Glutamatergic neuron (in vitro differentiated cells): ENCODE results near the gene MAF. TPM values are rescaled to one million over a fixed set of nuclear protein-coding genes. Genes with fewer than 3 reads are reported as not detected.

Experiments
- DNase-seq: peaks from one replicate; pipeline ENCODE4 v3.0.0; 2022
- H3K27ac Mint-ChIP-seq: one replicate; pipeline ENCODE4 v1.8.0; 2020; ENCODE audit warnings: mild to moderate bottlenecking, mixed read lengths, inconsistent platforms; ENCODE audit not compliant: unreplicated experiment
- H3K27me3 Mint-ChIP-seq: one replicate; pipeline ENCODE4 v1.8.0; 2020; ENCODE audit warnings: mild to moderate bottlenecking, moderate library complexity, mixed read lengths, inconsistent platforms; ENCODE audit not compliant: unreplicated experiment
- H3K36me3 Mint-ChIP-seq: one replicate; pipeline ENCODE4 v1.8.0; 2020; ENCODE audit warnings: mild to moderate bottlenecking, mixed read lengths, inconsistent platforms; ENCODE audit not compliant: unreplicated experiment
- H3K4me1 Mint-ChIP-seq: one replicate; pipeline ENCODE4 v1.8.0; 2020; ENCODE audit warnings: mild to moderate bottlenecking, low read depth, mixed read lengths, inconsistent platforms; ENCODE audit not compliant: unreplicated experiment
- H3K4me3 Mint-ChIP-seq: one replicate; pipeline ENCODE4 v1.8.0; 2020; ENCODE audit warnings: mild to moderate bottlenecking, mixed read lengths, inconsistent platforms; ENCODE audit not compliant: unreplicated experiment
- H3K9me3 Mint-ChIP-seq: one replicate; pipeline ENCODE4 v1.8.0; 2020; ENCODE audit warnings: mild to moderate bottlenecking, moderate library complexity, mixed read lengths, inconsistent platforms; ENCODE audit not compliant: unreplicated experiment
- total RNA-seq: library from RNA; stranded (reverse); fragmentation: NEBNext Ultra II Directional; extraction: Animal tissue kit (Norgen Biotek cat#: 25700); gene quantifications from one replicate; pipeline ENCODE4 v1.2.1, GENCODE V29; 2021; ENCODE audit not compliant: unreplicated experiment
- TF ChIP-seq, protein P1 (sequence below): fragments of 200-600 bp; sonication (generic); IDR thresholded peaks from one replicate; pipeline ENCODE4 v1.5.0; 2021; ENCODE audit not compliant: partially characterized antibody, unreplicated experiment

The MAF gene
- total RNA-seq, 1 donor from 2014 or later, result 5.0 TPM

DNA sequence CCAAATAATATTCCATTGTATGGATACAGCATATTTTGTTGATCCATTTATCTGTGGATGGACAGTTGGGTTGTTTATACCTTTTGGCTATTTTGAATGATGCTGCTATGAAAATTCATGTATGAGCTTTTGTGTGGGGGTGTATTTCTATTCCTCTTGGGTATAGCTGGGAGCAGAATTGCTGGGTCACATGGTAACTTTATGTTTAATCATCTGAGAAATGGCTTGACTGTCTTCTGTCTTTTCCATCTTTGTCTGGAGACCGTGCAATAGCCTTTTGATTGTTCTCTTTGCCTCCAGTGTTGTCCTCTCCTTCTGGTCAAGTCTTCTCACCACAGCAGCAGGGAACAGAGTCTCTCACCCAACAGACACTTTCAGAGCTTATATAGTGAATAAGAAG is 20.5 kb upstream of the MAF start:
- no peak for DNase-seq
- no peaks in the 10 kb centered on the region for H3K4me1 Mint-ChIP-seq
- H3K27ac Mint-ChIP-seq, result no peak overlapping the region
- no peaks in the 10 kb centered on the region for H3K27me3 Mint-ChIP-seq
- TF ChIP-seq, protein P1, sequence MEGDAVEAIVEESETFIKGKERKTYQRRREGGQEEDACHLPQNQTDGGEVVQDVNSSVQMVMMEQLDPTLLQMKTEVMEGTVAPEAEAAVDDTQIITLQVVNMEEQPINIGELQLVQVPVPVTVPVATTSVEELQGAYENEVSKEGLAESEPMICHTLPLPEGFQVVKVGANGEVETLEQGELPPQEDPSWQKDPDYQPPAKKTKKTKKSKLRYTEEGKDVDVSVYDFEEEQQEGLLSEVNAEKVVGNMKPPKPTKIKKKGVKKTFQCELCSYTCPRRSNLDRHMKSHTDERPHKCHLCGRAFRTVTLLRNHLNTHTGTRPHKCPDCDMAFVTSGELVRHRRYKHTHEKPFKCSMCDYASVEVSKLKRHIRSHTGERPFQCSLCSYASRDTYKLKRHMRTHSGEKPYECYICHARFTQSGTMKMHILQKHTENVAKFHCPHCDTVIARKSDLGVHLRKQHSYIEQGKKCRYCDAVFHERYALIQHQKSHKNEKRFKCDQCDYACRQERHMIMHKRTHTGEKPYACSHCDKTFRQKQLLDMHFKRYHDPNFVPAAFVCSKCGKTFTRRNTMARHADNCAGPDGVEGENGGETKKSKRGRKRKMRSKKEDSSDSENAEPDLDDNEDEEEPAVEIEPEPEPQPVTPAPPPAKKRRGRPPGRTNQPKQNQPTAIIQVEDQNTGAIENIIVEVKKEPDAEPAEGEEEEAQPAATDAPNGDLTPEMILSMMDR, result no peak
- no peak overlapping the region for H3K4me3 Mint-ChIP-seq
- no peaks in the 10 kb centered on the region for H3K36me3 Mint-ChIP-seq
- no peaks in the 10 kb centered on the region for H3K9me3 Mint-ChIP-seq

DNA sequence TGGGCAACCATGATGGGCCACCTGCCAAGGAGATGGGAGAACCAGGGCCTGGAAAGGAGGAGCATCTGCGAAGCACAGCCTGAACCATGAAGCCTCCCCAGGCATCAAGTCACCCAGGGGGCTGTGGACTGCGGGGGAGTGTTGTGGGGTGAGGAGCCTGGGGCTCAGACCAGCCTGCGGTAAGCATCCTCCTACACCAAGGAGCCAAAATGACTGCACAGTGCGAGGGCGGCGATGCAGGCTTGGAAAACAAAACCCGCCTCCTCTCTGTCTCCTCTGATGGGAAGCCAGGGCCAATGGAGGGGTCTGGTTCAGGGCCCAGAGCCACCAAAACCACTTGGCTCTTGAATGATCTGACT is 18.1 kb upstream of the MAF start:
- Mint-ChIP-seq H3K27me3 (no peaks in the 10 kb centered on the region), H3K27ac (no peak overlapping the region)

DNA sequence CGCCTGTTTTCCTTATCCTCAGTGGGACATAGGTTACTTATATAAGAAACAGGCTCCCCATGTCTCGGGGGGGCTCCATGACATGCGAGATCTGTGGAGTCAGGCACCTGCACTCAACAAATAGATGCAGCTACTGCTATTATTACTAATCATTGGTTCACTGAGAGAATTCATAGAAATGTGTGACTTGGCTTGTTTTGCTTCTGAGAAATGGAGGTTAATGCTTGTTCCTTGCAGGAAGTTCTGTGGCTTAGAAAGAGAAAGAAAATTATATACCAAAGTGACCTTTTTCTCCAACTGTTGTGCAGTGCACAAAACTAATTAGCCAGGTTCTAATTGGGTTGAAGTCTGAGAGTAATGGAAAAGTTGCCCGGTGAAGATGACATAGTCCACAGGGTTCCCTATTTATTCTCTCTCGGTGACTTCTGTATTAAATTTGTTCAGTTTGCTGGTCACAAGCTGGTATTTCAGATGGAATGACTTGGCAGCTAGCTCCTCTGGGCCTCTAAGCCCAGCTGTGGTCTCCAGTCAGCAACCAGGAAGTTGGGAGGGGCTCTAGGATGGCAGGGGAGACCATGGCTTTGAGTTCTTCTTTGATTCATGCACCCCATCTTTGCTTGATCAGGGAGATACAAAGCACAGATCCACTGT is 17.6 kb upstream of the MAF start:
- Mint-ChIP-seq H3K27ac (no peak overlapping the region), H3K4me3 (no peak overlapping the region), H3K9me3 (no peaks in the 10 kb centered on the region), H3K36me3 (no peaks in the 10 kb centered on the region), H3K4me1 (no peaks in the 10 kb centered on the region), H3K27me3 (no peaks in the 10 kb centered on the region)
- DNase-seq, result no peak
- TF ChIP-seq, protein P1, result no peak

More for the DNA sequence above, 18.1 kb upstream of the MAF start:
- no peaks in the 10 kb centered on the region for H3K9me3 Mint-ChIP-seq
- DNase-seq, result no peak
- TF ChIP-seq, protein P1, result no peak
- H3K4me3 Mint-ChIP-seq, result no peak overlapping the region
- H3K36me3 Mint-ChIP-seq, result no peaks in the 10 kb centered on the region
- no peaks in the 10 kb centered on the region for H3K4me1 Mint-ChIP-seq

DNA sequence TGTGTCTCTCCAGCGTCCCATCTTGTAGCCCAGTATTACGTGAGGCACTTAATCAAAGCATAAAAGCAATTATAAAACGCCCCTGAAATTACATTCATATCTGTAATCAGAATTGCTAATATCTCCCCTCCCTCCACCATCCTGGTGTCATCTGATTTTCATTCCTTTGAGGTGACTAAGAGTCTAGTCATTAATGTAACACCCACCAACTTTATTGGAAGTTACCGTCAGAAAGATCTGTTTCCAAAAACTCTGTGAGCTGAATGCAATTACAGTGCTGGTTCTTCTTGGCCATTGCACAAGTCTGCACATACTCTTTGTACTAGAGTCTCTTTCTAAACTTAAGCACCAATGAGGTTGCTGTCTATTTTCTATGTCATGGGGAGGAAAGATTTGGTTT is 12.5 kb upstream of the MAF start:
- Mint-ChIP-seq H3K27ac (no peak overlapping the region), H3K9me3 (no peaks in the 10 kb centered on the region), H3K4me3 (no peak overlapping the region), H3K4me1 (no peaks in the 10 kb centered on the region), H3K27me3 (peaks cover 2% of the 10 kb centered on the region), H3K36me3 (no peaks in the 10 kb centered on the region)
- no peak for DNase-seq
- TF ChIP-seq, protein P1, result no peak

DNA sequence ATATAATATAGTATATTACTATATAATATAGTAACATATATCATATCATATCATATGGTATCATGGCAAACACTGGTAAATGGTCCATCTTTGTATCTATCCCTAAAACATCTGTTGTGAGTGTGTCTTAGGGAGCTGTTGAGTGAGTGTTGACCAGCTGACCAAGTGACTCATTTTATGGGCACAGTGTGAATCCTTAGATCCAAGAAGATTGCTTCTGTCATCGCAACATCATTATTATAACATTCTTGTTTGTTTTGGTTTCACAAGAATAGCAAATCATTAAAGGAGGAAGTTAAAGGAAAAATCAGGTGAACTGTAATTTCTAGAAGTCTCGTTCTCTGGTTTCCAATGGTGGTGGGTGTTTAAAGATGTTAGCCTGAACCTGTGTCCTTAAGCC is 11.7 kb upstream of the MAF start:
- TF ChIP-seq, protein P1, result no peak
- Mint-ChIP-seq H3K9me3 (no peaks in the 10 kb centered on the region), H3K36me3 (no peaks in the 10 kb centered on the region), H3K27ac (no peak overlapping the region), H3K4me3 (no peak overlapping the region), H3K4me1 (no peaks in the 10 kb centered on the region), H3K27me3 (peaks cover 2% of the 10 kb centered on the region)
- no peak for DNase-seq
